ENCODE data around the gene MYBPC1.

MYBPC1 gene

DNA sequence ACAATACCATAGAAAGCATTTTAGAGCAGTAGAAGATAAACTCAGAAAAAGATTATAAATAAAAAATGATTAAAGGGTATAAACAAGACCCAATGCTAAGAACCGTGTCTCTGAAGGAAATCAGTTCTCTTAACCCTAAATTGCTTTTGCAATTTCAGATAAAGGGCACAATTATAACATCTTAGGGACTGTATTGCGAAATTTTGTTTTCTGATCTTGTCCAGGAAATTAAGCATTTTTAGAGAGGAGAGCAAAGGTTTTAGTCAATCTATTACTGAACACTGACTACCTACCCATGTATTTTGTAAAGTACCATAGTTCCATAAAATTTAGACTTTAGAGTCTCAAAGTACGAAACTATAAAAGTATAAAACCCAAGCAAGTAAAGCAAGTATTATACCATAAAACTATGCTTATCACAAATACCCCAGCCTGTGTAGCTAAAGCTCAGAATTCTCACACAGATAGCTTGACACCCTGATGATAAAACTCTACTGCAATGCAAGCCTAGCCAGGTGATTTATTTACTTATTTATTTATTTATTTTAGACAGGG, 95.8 kb downstream of the MYBPC1 start:
- TF ChIP-seq EZH2phosphoT487 (conservative IDR thresholded peaks at IDR 0.05; ENCODE audit: low read length), result no peak
- TF ChIP-seq, protein P1, sequence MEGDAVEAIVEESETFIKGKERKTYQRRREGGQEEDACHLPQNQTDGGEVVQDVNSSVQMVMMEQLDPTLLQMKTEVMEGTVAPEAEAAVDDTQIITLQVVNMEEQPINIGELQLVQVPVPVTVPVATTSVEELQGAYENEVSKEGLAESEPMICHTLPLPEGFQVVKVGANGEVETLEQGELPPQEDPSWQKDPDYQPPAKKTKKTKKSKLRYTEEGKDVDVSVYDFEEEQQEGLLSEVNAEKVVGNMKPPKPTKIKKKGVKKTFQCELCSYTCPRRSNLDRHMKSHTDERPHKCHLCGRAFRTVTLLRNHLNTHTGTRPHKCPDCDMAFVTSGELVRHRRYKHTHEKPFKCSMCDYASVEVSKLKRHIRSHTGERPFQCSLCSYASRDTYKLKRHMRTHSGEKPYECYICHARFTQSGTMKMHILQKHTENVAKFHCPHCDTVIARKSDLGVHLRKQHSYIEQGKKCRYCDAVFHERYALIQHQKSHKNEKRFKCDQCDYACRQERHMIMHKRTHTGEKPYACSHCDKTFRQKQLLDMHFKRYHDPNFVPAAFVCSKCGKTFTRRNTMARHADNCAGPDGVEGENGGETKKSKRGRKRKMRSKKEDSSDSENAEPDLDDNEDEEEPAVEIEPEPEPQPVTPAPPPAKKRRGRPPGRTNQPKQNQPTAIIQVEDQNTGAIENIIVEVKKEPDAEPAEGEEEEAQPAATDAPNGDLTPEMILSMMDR (IDR thresholded peaks at IDR 0.05; ENCODE audit: insufficient read depth, low read length, poor library complexity, severe bottlenecking), result no peak
- no peaks in the 10 kb centered on the region for H3K79me2 ChIP-seq (ENCODE audit: insufficient read depth, low read length)
- H3K9me2 ChIP-seq (replicated peaks; ENCODE audit: insufficient read depth, low read length), result no peaks in the 10 kb centered on the region
- no peaks in the 10 kb centered on the region for H4K20me1 ChIP-seq (ENCODE audit: low read depth, low read length)
- no peak overlapping the region for H3K4me2 ChIP-seq (ENCODE audit: low read depth, low read length, poor library complexity, severe bottlenecking)
- H3K27me3 ChIP-seq (ENCODE audit: low read length), result no peaks in the 10 kb centered on the region
- H3K36me3 ChIP-seq (ENCODE audit: low read length), result no peaks in the 10 kb centered on the region
- H2AFZ ChIP-seq (ENCODE audit: low read depth, low read length, severe bottlenecking), result no peak overlapping the region
- no peaks in the 10 kb centered on the region for H3K9me3 ChIP-seq (ENCODE audit: insufficient read depth, low read length)
- H3K4me3 ChIP-seq (ENCODE audit: insufficient read depth, low read length, poor library complexity, severe bottlenecking), result no peak overlapping the region
- no peaks in the 10 kb centered on the region for H3F3A ChIP-seq (ENCODE audit: insufficient read depth)
- H3K9ac ChIP-seq (ENCODE audit: low read length), result no peak overlapping the region
- H3K27ac ChIP-seq (ENCODE audit: low read depth, low read length), result no peak overlapping the region

DNA sequence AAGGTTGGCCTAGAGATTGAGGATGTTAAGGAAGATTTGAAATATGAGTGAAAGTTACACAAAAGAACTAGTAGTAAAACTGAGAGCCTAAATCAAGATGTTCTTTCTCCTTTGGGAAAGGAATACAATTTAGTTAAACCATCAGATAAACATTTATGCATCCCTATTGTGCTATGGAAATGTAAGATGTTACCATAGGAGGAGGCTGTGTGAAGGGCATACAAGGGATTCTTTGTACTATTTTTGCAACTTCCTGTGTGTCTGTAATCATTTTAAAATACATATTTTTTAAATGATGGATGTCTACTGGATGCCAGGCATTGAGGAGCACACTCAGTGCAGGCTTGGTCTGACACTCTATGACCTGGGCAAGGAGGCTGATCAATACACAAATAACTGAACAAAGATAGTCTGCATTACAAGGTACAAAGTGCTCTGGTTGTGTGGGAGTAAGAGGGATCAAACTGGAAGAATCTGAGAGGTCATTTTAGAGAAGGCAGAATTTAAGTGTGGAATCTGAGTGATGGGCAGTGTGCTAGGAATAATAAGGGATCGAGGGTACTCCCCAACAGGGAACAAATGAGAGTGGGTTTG, 96.8 kb downstream of the MYBPC1 start:
- no peak overlapping the region for H3K4me3 ChIP-seq (ENCODE audit: insufficient read depth, low read length, poor library complexity, severe bottlenecking)
- no peak overlapping the region for H3K27ac ChIP-seq (ENCODE audit: low read depth, low read length)
- H4K20me1 ChIP-seq (ENCODE audit: low read depth, low read length), result no peaks in the 10 kb centered on the region
- no peaks in the 10 kb centered on the region for H3K27me3 ChIP-seq (ENCODE audit: low read length)
- no peaks in the 10 kb centered on the region for H3F3A ChIP-seq (ENCODE audit: insufficient read depth)
- TF ChIP-seq, protein P1 (IDR thresholded peaks at IDR 0.05; ENCODE audit: insufficient read depth, low read length, poor library complexity, severe bottlenecking), result no peak
- TF ChIP-seq EZH2phosphoT487 (conservative IDR thresholded peaks at IDR 0.05; ENCODE audit: low read length), result no peak
- no peak overlapping the region for H3K4me2 ChIP-seq (ENCODE audit: low read depth, low read length, poor library complexity, severe bottlenecking)
- no peaks in the 10 kb centered on the region for H3K9me3 ChIP-seq (ENCODE audit: insufficient read depth, low read length)
- no peaks in the 10 kb centered on the region for H3K9me2 ChIP-seq (replicated peaks; ENCODE audit: insufficient read depth, low read length)
- no peak overlapping the region for H2AFZ ChIP-seq (ENCODE audit: low read depth, low read length, severe bottlenecking)
- no peaks in the 10 kb centered on the region for H3K79me2 ChIP-seq (ENCODE audit: insufficient read depth, low read length)
- no peak overlapping the region for H3K9ac ChIP-seq (ENCODE audit: low read length)
- no peaks in the 10 kb centered on the region for H3K36me3 ChIP-seq (ENCODE audit: low read length)

DNA sequence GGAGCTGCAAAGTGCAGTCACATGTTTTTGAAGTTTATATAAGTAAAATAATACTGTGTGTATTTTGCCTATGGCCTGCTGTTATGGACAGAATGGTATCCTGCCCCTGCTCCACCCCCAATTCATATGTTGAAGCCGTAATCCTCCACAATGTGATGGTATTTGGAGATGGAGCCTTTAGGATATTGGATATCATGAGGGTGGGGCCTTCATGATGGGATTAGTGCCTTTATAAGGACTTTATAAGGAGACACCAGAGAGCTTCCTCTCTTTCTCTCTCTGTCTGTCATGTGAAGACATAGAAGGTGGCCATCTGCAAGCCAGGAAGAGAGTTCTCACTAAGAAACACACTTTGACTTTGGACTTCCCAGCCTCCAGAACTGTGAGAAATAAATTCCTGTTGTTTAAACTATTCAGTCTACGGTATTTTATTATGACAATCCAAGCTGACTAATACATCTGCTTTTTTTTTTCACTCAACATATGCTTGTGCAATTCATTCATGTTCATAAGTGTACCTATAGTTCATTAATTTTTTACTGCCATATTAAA, 99.6 kb downstream of the MYBPC1 start:
- Histone ChIP-seq H3K27ac (ENCODE audit: low read depth, low read length) (no peak overlapping the region), H3K4me3 (ENCODE audit: insufficient read depth, low read length, poor library complexity, severe bottlenecking) (no peak overlapping the region), H3K9ac (ENCODE audit: low read length) (no peak overlapping the region), H3K4me2 (ENCODE audit: low read depth, low read length, poor library complexity, severe bottlenecking) (no peak overlapping the region), H3K9me2 (replicated peaks; ENCODE audit: insufficient read depth, low read length) (no peaks in the 10 kb centered on the region), H2AFZ (ENCODE audit: low read depth, low read length, severe bottlenecking) (no peak overlapping the region), H4K20me1 (ENCODE audit: low read depth, low read length) (no peaks in the 10 kb centered on the region), H3K9me3 (ENCODE audit: insufficient read depth, low read length) (no peaks in the 10 kb centered on the region), H3F3A (ENCODE audit: insufficient read depth) (no peaks in the 10 kb centered on the region), H3K79me2 (ENCODE audit: insufficient read depth, low read length) (no peaks in the 10 kb centered on the region), H3K27me3 (ENCODE audit: low read length) (no peaks in the 10 kb centered on the region), H3K36me3 (ENCODE audit: low read length) (no peaks in the 10 kb centered on the region)
- no peak for TF ChIP-seq EZH2phosphoT487 (conservative IDR thresholded peaks at IDR 0.05; ENCODE audit: low read length)
- TF ChIP-seq, protein P1 (IDR thresholded peaks at IDR 0.05; ENCODE audit: insufficient read depth, low read length, poor library complexity, severe bottlenecking), result no peak

Data from SU-DHL-6 (cell line).